KOPT-K1 (cell line): ENCODE data around the gene RCL1.

Experiments
- H3K27ac ChIP-seq: fragments of 200-600 bp; sonication (generic); 2 replicates; pipeline ENCODE4 v1.5.1; 2016; ENCODE audit warnings: antibody characterized with exemption, mild to moderate bottlenecking, low read depth, low read length; ENCODE audit not compliant: poor library complexity, severe bottlenecking
- H3K36me3 ChIP-seq: fragments of 200-600 bp; sonication (generic); 2 replicates; pipeline ENCODE4 v1.5.1; 2017; ENCODE audit warnings: antibody characterized with exemption, mild to moderate bottlenecking, low read length, moderate library complexity; ENCODE audit not compliant: insufficient read depth
- H3K9me3 ChIP-seq: fragments of 200-600 bp; sonication (generic); 2 replicates; pipeline ENCODE4 v1.5.1; 2017; ENCODE audit warnings: antibody characterized with exemption, low read length, mild to moderate bottlenecking; ENCODE audit not compliant: insufficient read depth, poor library complexity, severe bottlenecking

RCL1 gene

GRCh38 chr9:4796530-4796929 is 3.8 kb downstream of the RCL1 start:
- no peak overlapping the region for H3K27ac ChIP-seq
- H3K9me3 ChIP-seq = no peaks in the 10 kb centered on the region
- H3K36me3 ChIP-seq = no peaks in the 10 kb centered on the region

GRCh38 chr9:4796988-4797853 is 4.5 kb downstream of the RCL1 start:
- Histone ChIP-seq H3K36me3 (no peaks in the 10 kb centered on the region), H3K9me3 (no peaks in the 10 kb centered on the region), H3K27ac (no peak overlapping the region)

- H3K27ac ChIP-seq = no peak overlapping the region
- H3K36me3 ChIP-seq = no peaks in the 10 kb centered on the region
- H3K9me3 ChIP-seq = no peaks in the 10 kb centered on the region
These were observed 5.1 kb downstream of the RCL1 start for GRCh38 chr9:4797854-4798150.

- Histone ChIP-seq H3K36me3 (no peaks in the 10 kb centered on the region), H3K27ac (no peak overlapping the region), H3K9me3 (no peaks in the 10 kb centered on the region)
These were observed 5.7 kb downstream of the RCL1 start for GRCh38 chr9:4798281-4799032.

DNA sequence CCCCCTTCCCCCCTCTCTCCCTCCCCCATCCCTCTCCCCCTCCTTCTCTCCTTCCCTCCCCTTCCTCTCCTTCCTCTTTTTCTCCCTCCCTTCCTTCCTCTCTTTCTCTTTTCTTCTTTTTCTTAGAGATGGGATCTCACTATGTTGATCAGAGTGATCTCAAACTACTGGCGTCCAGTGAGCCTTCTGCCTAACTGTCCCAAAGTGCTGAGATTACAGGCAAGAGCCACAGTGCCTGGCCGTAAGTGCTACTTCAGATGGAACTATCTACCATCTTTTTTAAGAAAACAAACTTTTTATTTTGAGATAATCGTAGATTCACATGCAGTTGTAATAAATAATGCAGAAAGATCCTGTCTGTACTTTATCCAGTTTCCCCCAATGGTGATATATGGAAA is 6.3 kb downstream of the RCL1 start:
- H3K27ac ChIP-seq = no peak overlapping the region
- no peaks in the 10 kb centered on the region for H3K9me3 ChIP-seq
- no peaks in the 10 kb centered on the region for H3K36me3 ChIP-seq

DNA sequence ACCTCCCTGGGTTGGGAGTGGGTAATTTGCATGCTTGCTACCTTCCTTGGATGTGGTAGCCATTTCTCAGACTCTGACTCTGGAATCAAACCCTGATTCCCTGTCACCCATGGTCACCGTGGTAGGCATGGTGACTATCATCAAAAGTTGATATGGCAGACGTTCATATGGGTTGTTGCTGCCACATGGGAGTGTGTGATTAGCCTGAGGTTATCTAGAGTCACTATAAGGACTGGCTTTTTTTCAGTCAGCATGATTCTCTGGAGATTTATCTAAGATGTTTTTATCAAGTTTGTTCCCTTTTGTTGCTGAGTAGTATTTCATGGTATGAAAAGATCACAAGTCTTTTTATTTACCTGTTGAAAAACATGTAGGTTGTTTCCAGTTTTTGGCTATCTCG is 7.0 kb downstream of the RCL1 start:
- peaks cover 3% of the 10 kb centered on the region; the same call in 1 of the 2 replicates for H3K36me3 ChIP-seq
- H3K27ac ChIP-seq = no peak overlapping the region
- peaks cover 5% of the 10 kb centered on the region for H3K9me3 ChIP-seq

DNA sequence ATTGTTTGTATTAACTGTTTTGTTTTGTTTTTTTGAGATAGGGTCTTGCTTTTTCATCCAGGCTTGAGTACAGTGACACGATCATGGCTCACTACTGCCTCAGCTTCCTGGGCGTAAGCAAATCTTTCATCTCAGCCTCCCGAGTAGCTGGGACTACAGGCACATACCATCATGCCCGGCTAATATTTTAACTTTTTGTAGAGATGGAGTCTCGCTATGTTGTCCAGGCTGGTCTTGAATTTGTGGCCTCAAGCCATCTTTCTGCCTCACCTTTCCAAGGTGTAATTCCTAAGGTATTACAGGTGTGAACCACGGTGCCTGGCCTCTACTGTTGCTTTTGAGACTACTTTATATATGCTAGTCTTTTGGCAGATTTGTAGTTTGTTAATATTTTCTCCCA is 8.4 kb downstream of the RCL1 start:
- Histone ChIP-seq H3K9me3 (peaks cover 19% of the 10 kb centered on the region), H3K27ac (no peak overlapping the region), H3K36me3 (peaks cover 6% of the 10 kb centered on the region; the same call in 1 of the 2 replicates)

DNA sequence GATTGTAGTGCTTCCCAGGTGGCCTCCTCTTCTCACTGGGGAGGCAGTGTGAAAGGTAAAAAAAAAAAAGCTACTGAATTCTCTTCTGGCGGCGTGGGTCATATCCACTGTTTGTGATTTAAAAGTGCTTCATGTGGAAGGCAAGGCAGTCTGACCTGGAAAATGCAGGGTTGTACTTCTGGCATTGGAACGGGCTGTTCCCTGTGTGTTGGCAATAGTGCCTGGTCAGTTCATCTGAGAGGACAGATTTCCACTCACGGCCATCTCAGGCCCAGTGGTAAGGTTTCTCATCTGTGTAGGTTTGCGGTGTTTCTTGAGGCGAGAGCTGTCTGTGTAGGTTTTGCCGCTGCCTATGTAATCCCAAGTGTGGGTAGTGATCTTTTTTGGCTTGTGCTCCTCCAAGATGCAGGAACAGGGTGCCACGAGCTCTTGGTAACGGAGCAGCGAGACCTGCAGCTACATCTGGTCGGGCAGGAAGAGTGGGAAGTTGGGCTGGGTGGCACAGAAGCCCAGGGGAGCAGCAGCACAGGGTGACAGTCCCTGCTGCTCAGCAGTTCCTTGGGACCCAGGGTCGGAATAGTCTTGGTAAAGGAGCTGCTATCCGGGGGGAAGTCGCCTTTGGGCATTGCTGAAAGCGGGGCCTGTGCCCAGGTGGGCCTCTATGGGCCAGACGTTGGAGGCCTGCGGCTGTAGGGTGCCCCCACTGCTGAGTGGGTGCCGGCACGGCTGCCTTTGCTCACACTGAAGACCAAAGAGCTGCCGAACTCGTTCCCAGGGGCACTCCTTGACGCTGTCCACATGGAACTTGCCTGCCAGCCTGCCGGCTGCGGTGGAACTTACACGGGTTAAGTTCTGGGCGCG is 11.2 kb downstream of the RCL1 start:
- no peak overlapping the region for H3K27ac ChIP-seq
- peaks cover 42% of the 10 kb centered on the region for H3K9me3 ChIP-seq
- peaks cover 6% of the 10 kb centered on the region; the same call in 1 of the 2 replicates for H3K36me3 ChIP-seq

DNA sequence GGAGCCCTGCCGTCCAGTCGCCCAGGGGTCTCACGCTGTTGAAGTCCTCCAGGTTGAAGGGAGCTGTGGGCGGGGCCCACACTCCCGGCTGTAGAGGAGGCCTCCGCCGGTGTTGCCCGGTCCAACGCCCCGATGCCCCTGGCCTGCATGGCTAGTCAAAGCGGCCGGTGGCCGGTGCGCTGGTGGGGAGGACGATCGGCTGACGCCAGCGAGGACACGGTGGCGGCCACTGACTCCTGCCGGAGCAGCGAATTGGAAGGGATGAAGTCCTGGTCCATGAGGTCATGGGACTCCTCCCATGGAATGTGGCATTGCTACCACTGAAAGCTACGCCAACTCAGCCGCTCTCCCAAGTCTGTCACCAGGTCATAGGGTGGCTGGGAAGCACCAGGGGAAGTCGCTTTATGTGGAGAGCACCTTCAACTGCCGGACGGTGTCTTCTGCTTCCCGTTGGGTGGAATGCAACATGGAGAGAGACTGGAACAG is 11.8 kb downstream of the RCL1 start:
- Histone ChIP-seq H3K27ac (no peak overlapping the region), H3K9me3 (peaks cover 42% of the 10 kb centered on the region), H3K36me3 (peaks cover 6% of the 10 kb centered on the region; the same call in 1 of the 2 replicates)

GRCh38 chr9:4805191-4805918 is 12.6 kb downstream of the RCL1 start:
- Histone ChIP-seq H3K27ac (no peak overlapping the region), H3K36me3 (peaks cover 6% of the 10 kb centered on the region; the same call in 1 of the 2 replicates), H3K9me3 (peaks cover 43% of the 10 kb centered on the region)

GRCh38 chr9:4810565-4810964 is 17.8 kb downstream of the RCL1 start:
- no peak overlapping the region for H3K27ac ChIP-seq
- no peaks in the 10 kb centered on the region for H3K36me3 ChIP-seq
- H3K9me3 ChIP-seq = peaks cover 49% of the 10 kb centered on the region

DNA sequence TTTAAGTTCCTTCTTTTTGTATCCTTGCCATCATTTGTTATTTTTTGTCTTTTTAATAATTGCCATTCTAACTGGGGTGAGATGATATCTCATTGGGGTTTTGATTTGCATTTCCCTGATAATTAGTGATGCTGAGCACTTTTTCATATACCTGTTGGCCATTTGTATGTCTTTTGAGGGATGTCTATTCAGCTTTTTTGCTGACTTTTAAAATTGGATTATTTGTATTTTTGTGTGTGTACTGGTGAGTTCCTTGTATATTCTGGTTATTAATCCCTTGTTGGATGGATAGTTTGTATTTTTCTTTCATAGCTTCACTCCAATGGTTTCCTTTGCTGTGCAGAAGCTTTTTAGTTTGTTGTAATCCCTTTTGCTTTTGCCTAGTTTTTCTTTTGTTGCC is 19.1 kb downstream of the RCL1 start:
- H3K36me3 ChIP-seq = no peaks in the 10 kb centered on the region
- no peak overlapping the region for H3K27ac ChIP-seq
- H3K9me3 ChIP-seq = peaks cover 36% of the 10 kb centered on the region

GRCh38 chr9:4812858-4813257 is 20.1 kb downstream of the RCL1 start:
- H3K9me3 ChIP-seq = peaks cover 26% of the 10 kb centered on the region
- H3K27ac ChIP-seq = no peak overlapping the region
- H3K36me3 ChIP-seq = no peaks in the 10 kb centered on the region

- H3K9me3 ChIP-seq = peaks cover 20% of the 10 kb centered on the region
- no peak overlapping the region for H3K27ac ChIP-seq
- H3K36me3 ChIP-seq = no peaks in the 10 kb centered on the region
These were observed 22.2 kb downstream of the RCL1 start for GRCh38 chr9:4814913-4815312.
